Esophagus (tissue), 2 donors: ENCODE measurements around the gene RAD51D. TPM values are rescaled to one million over a fixed set of nuclear protein-coding genes. Genes with fewer than 3 reads are reported as not detected.

Experiments
- H3K27ac ChIP-seq, 2 donors: one replicate each; pipeline ENCODE4 v1.5.1; 2013; ENCODE audit warnings: low read depth in 2 of 2, mild to moderate bottlenecking in 2 of 2, inconsistent platforms in 1 of 2, low read length in 1 of 2, moderate library complexity in 1 of 2
- H3K27me3 ChIP-seq, 2 donors: one replicate each; pipeline ENCODE4 v1.6.1; 2013; ENCODE audit warnings: low read length in 2 of 2, control low read depth in 1 of 2, mild to moderate bottlenecking in 1 of 2; ENCODE audit not compliant: insufficient read depth in 2 of 2, control insufficient read depth in 1 of 2
- H3K36me3 ChIP-seq, 2 donors: one replicate each; pipeline ENCODE4 v1.6.1; 2013; ENCODE audit warnings: low read length in 1 of 2; ENCODE audit not compliant: control insufficient read depth in 2 of 2, insufficient read depth in 2 of 2
- H3K4me1 ChIP-seq, 2 donors: one replicate each; pipeline ENCODE4 v1.6.1; 2013; ENCODE audit warnings: low read length in 1 of 2; ENCODE audit not compliant: control insufficient read depth in 2 of 2, insufficient read depth in 2 of 2
- H3K4me3 ChIP-seq, 2 donors: one replicate each; pipeline ENCODE4 v1.5.1; 2013; ENCODE audit warnings: low read length in 2 of 2, mild to moderate bottlenecking in 2 of 2, low read depth in 1 of 2, moderate library complexity in 1 of 2
- H3K9me3 ChIP-seq, 2 donors: one replicate each; pipeline ENCODE4 v1.6.1; 2013; ENCODE audit warnings: mild to moderate bottlenecking in 2 of 2, low read depth in 1 of 2, low read length in 1 of 2, moderate library complexity in 1 of 2; ENCODE audit not compliant: control insufficient read depth in 2 of 2, insufficient read depth in 1 of 2
- WGBS, 2 donors: extraction: QIAGEN DNeasy Blood & Tissue Kit; methylation state at CpG; one replicate each; pipeline ENCODE4 v1.1.7; 2013; 5-methylcytosine and 5-hydroxymethylcytosine counted together
- polyA plus RNA-seq, 2 donors: library from polyadenylated mRNA; stranded (reverse); fragments of 200-250 nt; gene quantifications; one replicate each; pipeline ENCODE4 v1.2.3, GENCODE V29; 2013
- donor health status: healthy with polysubstance abuse.
- donor health status: Bipolar disorder and iron deficiency.

RAD51D gene
- polyA plus RNA-seq, 2 donors: 2.7 to 3.8 TPM

- H3K9me3 ChIP-seq: no peaks in the 10 kb centered on the region
- no peak overlapping the region for H3K27ac ChIP-seq
- no peaks in the 10 kb centered on the region for H3K27me3 ChIP-seq
- no peak overlapping the region for H3K4me3 ChIP-seq
- WGBS, 2 donors: 81 to 96% methylated on average over 1 of the region's 1 CpG
- no peaks in the 10 kb centered on the region for H3K36me3 ChIP-seq
- H3K4me1 ChIP-seq: no peaks in the 10 kb centered on the region
Observed at GRCh38 chr17:35076874-35077273, 42.8 kb downstream of the RAD51D start.

DNA sequence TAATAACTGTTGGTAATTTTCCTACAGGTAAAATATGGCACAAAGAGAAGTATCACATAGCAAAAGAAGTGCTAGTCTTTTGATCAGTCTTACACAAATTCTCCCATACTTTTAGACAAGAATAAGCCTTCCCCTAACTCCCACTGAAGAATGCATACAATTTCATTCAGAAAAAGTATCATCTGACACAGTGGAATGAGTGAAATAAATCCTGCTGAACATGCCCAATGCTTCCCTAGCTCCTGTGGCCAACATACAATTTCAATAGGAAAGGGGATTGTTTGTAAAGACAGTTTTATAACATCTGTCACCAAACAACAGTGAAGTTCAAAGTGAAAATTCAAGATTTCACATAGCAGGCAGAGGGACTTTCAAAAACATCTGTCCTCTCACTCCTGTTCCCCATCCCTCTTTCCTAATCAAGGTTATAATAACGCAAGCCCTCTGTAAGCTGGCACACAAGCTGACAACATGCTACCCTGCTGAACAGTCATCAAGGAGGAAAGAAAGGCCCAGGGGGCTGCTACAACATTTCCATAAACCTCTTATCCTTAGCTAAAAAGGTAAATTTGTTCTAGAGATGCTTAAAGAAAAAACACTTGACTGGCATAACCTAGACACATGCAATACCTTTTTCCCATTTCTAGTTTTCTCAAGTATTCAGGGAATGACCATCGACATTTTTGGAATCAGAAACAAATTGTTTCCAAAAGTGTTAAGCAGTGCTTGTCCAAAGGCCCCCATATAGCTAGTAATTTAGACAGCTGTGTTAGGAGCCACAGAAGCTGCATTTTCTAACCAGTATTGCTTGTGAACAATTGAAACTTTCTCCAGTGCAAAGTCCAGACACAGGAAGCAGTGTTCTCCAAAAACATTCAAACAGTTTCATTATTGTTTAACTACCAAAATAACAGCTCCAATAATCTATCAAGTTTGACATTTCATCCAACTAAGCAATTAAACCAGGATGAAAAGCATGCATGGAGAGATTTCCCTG, 44.7 kb downstream of the RAD51D start:
- Histone ChIP-seq H3K9me3 (no peaks in the 10 kb centered on the region), H3K27ac (no peak overlapping the region), H3K4me1 (no peaks in the 10 kb centered on the region), H3K27me3 (no peaks in the 10 kb centered on the region), H3K36me3 (no peaks in the 10 kb centered on the region), H3K4me3 (no peak overlapping the region)
- WGBS, 2 donors: 59 to 78% methylated on average over 2 of the region's 2 CpGs

GRCh38 chr17:35073991-35074627, 45.6 kb downstream of the RAD51D start:
- 51 to 64% methylated on average over 5 of the region's 5 CpGs for WGBS, 2 donors
- H3K36me3 ChIP-seq: no peaks in the 10 kb centered on the region
- H3K4me1 ChIP-seq: no peaks in the 10 kb centered on the region
- no peaks in the 10 kb centered on the region for H3K9me3 ChIP-seq
- peak overlapping the region in 1 of 2 donors; percentile 49 for H3K27ac ChIP-seq
- no peak overlapping the region for H3K4me3 ChIP-seq
- H3K27me3 ChIP-seq: no peaks in the 10 kb centered on the region

- no peak overlapping the region for H3K4me3 ChIP-seq
- 81 to 82% methylated on average over 3 of the region's 3 CpGs for WGBS, 2 donors
- no peaks in the 10 kb centered on the region for H3K36me3 ChIP-seq
- no peaks in the 10 kb centered on the region for H3K27me3 ChIP-seq
- H3K27ac ChIP-seq: no peak overlapping the region
- H3K9me3 ChIP-seq: no peaks in the 10 kb centered on the region
- H3K4me1 ChIP-seq: peaks cover 0 to 1% of the 10 kb centered on the region in 2 donors
Observed at GRCh38 chr17:35073183-35073790, 46.4 kb downstream of the RAD51D start.

- H3K9me3 ChIP-seq: no peaks in the 10 kb centered on the region
Observed at GRCh38 chr17:35069311-35069710, 50.3 kb downstream of the RAD51D start.

GRCh38 chr17:35068249-35068648, 51.4 kb downstream of the RAD51D start:
- WGBS, 2 donors: 93 to 94% methylated on average over 2 of the region's 2 CpGs
- no peaks in the 10 kb centered on the region for H3K9me3 ChIP-seq

More at GRCh38 chr17:35069311-35069710, 50.3 kb downstream of the RAD51D start:
- H3K27ac ChIP-seq: no peak overlapping the region
- H3K27me3 ChIP-seq: no peaks in the 10 kb centered on the region
- H3K4me1 ChIP-seq: peaks cover 0 to 2% of the 10 kb centered on the region in 2 donors
- no peaks in the 10 kb centered on the region for H3K36me3 ChIP-seq
- no peak overlapping the region for H3K4me3 ChIP-seq
- WGBS, 2 donors: 44 to 68% methylated on average over 2 of the region's 2 CpGs

DNA sequence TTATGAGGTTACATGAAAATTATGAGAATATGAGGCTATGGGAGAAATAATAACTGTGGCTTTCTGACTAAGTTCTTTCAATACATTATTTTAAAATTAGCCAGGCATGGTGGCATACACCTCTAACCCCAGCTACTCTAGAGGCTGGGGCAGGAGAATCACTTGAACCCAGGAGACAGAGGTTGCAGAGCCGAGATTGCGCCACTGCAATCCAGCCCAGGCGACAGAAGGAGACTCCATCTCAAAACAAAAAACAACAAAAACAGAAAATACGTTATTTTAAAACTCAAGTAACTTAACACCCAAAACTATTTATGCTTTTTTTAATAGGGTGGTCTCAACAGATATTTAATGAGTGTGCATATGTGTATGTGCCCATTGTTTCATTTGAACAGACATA, 53.8 kb downstream of the RAD51D start:
- H3K27ac ChIP-seq: no peak overlapping the region
- peaks cover 0 to 2% of the 10 kb centered on the region in 2 donors for H3K4me1 ChIP-seq
- no peaks in the 10 kb centered on the region for H3K27me3 ChIP-seq
- H3K36me3 ChIP-seq: peaks cover 0 to 2% of the 10 kb centered on the region in 2 donors
- H3K9me3 ChIP-seq: no peaks in the 10 kb centered on the region
- 92 to 97% methylated on average over 4 of the region's 4 CpGs for WGBS, 2 donors
- no peak overlapping the region for H3K4me3 ChIP-seq

More at GRCh38 chr17:35068249-35068648, 51.4 kb downstream of the RAD51D start:
- Histone ChIP-seq H3K27ac (no peak overlapping the region), H3K4me1 (peaks cover 0 to 2% of the 10 kb centered on the region in 2 donors), H3K36me3 (no peaks in the 10 kb centered on the region), H3K4me3 (no peak overlapping the region), H3K27me3 (no peaks in the 10 kb centered on the region)

GRCh38 chr17:35064516-35065215, 55.0 kb downstream of the RAD51D start:
- Histone ChIP-seq H3K36me3 (peaks cover 0 to 2% of the 10 kb centered on the region in 2 donors), H3K27me3 (no peaks in the 10 kb centered on the region), H3K27ac (peak overlapping the region in 1 of 2 donors; percentile 41), H3K4me1 (peaks cover 0 to 2% of the 10 kb centered on the region in 2 donors), H3K4me3 (no peak overlapping the region), H3K9me3 (no peaks in the 10 kb centered on the region)
- WGBS, 2 donors: 62 to 67% methylated on average over 3 of the region's 3 CpGs
